Fibroblast of upper back skin (primary cell): ENCODE data around the gene EEF1E1.

Source experiments
- DNase-seq: peaks from one replicate; pipeline ENCODE4 v3.0.0-alpha.2; 2013

EEF1E1 gene

DNA sequence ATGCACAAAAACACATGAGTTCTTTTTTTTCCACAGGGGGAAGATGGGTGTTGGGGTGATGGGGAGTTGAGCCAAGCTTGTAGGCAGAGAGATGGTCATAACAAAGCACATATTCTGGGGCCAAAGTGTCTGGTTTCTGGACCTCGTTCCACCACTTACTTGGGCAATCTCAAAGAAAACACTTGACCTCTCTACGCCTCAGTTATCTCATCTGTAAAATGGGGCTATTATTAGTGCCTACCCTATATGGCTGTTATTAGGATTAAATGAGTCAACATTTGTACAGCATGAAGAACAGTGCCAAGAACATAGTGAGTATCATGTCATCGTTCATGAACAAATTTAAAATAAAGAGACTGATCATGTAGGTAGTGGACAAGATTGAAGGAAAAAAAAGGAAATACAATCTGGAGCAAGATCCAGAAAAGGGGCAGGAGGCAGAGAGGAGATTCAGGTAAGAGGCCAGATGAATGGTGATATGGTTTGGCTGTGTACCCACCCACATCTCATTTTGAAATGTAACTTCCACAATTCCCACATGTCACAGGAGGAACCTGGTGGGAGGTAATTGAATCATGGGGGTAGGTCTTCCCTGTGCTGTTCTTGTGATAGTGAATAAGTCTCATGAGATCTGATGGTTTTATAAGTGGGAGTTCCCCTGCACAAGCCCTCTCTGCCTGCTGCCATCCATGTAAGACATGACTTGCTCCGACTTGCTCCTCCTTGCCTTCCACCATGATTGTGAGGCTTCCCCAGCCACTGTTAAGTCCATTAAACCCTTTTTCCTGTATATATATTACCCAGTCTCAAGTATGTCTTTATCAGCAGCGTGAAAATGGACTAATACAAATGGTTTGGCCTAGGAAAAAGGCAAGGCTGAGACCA lies 14.2 kb downstream of the EEF1E1 start:
- DNase-seq: no peak

DNA sequence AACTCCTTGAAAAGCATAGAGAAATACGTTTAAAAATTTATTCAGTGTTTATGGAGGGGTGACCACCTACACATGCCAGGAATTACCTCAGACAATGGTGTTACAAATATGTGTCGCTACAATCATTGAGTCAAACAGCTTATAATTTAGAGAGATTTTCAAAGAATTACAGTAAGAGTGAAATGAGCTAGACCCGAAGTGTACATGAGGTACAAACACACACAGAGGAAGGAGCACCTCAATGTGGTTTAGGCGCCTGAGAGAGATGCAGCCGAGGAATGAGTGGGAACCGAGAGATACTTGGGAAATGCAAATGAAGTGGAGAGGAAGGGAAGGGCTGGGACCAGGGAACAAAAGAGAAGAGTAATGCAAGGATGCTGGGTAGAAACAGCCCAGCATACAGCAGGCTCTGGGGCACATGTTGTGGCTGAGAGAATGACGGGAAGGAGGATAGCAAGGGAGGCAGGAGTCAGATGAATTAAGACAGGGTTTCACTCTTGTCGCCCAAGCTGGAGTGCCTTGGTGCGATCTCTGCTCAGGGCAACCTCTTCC lies 15.5 kb downstream of the EEF1E1 start:
- no peak for DNase-seq

DNA sequence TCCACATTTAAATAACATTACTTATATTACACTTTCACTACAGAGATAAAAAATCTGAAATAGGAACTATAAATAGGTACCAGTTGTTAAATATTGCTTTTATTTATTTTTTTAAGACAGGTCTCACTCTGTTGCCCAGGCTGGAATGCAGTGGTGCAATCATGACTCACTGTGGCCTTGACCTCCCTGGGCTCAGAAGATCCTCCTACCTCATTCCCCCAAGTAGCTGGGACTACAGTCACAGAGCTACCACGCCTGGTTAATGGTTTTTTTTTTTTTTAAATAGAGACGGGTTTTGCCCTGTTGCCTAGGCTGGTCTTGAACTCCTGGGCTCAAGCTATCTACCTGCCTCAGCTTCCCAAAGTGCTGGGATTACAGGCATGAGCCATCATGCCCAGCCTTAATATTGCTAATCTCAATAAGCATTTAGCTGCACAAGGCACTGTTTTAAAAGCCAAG lies 17.3 kb downstream of the EEF1E1 start:
- peak; percentile 93 for DNase-seq

DNA sequence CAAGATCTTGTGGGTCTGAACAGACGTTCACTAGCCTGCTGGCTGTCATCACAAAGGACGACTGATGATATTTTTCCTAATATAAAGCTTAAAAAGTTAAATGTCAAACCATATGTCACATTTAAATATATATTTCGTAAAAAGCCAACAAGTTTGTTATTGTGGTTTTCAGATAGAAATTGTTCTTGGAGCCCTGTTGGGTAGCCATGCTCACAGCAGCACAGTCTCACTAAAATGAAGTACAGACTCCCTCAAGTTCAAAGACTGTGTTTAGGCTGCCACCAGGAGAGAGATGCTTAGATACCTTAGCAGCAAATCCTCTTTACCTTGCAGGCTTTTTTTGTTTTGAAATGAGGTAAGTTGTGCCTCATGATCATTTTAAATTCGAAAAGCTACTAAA lies 17.8 kb downstream of the EEF1E1 start:
- peak; percentile 71 for DNase-seq

DNA sequence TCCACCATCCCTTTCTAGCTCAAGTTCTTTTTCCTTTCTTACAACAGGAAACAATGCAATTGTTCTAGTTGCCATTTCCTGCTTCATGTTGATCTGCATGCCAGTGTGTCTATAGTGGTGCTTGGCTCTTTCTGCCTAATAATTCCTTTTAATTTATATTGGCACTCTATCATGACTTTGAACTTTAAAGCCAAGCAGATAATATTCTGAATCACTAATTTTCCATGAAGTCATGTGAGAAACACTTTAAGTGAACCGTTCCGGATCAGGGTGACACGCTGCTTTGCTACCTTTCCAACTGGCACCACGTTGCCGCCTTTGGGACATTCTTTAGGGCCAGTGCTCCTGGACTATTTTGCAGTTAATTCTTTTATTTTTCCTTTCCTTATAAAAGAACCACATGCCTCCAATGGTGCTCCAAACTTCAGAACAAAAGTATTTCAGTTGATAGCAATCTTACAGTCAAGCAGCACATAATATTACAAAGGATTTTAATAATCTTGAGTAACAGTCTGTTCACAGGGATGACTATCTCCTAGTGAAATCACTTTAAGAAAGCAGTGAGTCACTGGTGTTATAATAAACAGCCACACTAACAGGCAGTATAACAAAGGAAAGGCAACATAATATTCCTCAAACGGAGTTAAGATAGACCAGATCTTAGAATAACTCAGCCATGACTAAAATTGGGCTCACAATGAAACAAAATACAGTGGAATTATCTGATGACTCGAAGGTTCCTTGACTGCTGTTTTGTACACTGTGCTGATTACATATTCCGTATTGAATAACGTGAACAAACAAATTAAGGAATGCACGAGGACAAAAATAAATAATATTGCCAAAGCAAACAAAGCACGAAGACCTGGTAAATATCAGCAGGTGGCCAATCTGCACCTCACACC lies 19.1 kb downstream of the EEF1E1 start:
- DNase-seq: peak; percentile 74

DNA sequence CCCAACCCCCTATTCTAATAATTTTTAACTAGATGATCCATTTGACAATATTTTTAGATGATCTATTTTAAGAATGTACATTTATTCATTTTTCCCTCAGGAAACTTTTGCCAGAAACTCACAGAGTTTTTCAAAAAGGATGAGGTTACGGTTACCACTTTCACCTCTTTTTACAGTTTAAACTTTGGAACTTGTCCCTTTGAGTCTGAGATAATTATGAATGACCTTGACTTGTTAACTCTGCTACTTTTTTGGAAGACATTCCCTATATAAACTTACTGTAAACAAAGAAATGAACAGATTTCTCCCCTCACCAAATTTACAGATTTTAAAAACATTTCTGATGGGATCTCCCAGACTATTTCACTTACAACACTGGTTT lies 19.8 kb downstream of the EEF1E1 start:
- DNase-seq: no peak

DNA sequence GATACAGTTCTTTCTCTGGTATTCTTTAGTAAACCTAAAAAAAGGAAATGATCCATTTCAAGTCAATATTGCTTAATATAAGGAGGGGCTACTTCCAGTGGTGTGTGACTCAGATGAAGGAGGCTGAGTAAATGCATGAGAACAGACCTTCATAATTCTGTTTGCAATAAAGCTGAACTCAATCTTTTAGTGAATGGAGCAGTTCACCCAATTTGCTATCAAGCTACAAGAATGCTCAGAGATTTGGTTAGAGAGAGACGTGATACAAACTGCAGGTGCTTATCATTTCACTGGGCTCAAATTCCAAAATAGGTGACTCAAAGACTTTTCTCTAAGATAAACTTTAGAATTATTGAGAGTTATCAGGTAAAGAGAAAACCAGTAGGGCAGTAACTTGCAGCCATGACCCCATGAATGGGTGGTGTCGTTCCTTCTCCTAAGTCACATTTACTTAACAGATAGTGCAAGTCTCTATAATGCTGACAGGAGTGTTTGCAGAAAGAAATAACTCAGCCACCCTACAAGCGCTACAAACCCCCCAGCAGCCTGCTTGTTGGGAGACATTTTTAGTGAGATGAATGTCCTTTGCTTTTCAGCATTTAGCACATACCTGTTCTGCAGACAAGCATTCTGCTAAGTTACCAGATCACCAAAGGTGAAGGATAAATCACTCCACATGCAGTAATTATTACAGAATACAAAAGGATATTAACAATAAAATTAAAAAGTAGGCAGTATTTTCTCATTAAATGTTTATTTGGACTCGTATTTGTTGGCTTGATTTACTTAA lies 21.8 kb downstream of the EEF1E1 start:
- peak; percentile 69 for DNase-seq

DNA sequence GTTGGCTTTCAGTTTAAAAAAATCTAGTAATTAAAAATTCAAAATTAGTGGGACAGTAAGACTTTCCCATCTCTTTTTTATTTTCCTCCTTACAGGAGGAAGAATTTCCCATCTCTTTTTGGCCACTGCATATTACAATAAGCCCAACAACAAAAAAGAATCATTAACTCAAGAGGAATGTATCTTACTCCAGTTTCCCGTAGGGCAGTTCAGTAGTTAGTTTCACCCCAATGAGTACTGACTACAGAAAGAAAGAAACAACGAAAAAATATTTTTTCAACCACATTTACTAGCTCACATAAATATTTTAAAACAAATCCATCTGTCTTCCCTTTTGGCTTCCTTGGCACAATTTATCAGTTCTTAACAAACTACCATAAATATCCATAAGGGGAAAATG lies 23.2 kb downstream of the EEF1E1 start:
- no peak for DNase-seq

DNA sequence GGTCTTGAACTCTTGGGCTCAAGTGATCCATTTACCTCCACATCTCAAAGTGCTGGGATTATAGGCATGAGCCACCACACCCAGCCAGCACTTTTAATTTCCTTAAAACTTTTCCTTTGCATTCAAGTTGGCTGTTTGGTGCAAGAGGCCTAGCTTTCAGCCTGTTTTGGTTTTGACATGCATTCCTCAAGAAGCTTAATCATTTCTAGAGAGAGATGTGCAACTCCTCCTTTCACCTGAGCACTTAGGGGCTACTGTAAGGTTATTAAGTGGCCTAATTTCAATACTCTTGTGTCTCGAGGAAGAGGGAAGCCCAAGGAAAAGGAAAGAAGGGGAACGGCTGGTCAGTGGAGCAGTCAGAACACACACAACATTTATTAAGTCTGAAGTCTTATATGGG lies 24.4 kb downstream of the EEF1E1 start:
- DNase-seq: no peak

DNA sequence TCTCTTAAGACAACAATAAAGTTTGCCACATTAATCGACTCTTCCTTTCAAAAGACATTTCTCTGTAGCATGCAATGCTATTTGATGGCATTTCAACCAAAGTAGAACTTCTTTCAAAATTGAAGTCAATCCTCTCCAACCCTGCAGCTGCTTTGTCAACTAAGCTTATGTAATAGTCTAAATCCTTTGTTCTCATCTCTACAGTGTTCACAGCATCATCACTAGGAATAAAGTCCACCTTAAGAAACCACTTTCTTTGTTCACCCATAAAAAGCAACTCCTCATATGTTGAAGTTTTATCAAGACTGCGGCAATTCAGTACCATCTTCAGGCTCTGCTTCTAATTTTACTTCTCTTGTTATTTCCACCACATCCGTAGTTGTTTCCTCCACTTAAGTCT lies 26.6 kb downstream of the EEF1E1 start:
- no peak for DNase-seq

DNA sequence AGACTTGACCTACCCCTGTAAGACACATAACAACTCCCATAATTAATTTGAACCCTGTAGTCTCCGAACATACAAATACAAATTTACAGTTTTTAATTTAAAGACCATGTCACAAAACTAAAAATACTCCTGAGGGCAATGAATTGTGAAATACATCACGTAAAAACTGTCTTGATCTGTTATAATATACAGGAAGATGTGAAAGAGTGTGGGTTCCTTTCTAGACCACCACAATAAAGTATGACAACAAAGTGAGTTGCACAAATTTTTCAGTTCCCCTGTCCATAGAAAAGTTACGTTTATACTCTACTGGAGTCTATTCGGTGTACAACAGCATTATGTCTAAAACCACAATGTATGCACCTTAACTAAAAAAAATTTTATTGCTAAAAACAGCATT lies 27.2 kb downstream of the EEF1E1 start:
- no peak for DNase-seq

DNA sequence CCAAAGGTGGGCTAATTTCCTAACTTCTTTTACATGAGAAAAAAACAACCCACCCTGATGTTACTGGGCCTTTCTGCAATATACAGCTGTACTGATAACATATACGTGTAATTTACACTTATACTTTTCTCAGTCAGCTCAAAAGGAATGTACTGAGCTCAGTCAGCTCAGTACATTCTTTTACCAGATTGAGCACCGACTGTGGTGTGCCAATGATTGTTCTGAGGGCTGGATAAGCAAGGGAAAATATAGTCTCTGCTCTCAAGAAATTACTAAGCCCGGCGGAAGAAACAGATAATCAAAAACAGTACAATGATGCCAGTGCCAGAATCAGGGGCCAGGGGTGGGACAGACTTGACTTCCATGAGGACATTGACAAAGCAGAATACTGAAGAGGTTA lies 28.1 kb downstream of the EEF1E1 start:
- peak; percentile 9 for DNase-seq

DNA sequence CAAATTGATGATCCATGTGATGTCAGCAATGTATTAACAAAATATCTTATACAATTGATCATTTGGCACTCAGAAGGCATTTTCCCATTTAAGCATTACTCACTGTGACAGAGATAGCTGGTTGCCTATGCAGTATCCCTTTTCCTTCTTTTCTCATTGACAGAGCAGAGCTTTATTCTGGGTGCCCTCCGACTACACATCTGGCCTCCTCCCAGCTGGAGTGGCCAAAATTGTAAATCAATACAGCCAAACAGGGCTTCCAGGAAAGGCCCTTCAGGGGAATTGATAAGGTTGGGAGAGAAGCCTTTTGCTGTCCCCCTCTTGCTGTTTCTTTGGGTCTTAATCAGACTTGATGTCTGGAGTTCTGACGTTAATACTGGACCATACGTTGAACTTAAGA lies 28.6 kb downstream of the EEF1E1 start:
- no peak for DNase-seq

DNA sequence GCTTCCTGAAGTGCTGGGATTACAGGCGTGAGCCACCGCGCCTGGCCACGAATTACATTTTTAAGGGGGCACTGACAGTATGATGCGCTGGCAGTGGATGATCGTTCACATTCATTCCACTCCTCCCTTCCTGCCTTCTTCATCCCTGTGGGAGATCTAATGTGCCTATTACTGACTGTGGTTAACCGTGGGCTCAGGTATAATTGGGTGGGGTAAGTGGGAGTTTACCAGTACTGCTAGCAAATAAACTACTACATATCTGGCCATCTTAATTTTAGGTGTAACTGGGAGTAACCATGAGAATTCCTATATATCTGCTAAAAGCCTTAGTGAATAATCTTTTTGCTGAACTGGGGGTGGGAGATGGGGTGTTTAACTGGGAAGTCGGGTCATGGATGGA lies 31.6 kb downstream of the EEF1E1 start:
- no peak for DNase-seq

DNA sequence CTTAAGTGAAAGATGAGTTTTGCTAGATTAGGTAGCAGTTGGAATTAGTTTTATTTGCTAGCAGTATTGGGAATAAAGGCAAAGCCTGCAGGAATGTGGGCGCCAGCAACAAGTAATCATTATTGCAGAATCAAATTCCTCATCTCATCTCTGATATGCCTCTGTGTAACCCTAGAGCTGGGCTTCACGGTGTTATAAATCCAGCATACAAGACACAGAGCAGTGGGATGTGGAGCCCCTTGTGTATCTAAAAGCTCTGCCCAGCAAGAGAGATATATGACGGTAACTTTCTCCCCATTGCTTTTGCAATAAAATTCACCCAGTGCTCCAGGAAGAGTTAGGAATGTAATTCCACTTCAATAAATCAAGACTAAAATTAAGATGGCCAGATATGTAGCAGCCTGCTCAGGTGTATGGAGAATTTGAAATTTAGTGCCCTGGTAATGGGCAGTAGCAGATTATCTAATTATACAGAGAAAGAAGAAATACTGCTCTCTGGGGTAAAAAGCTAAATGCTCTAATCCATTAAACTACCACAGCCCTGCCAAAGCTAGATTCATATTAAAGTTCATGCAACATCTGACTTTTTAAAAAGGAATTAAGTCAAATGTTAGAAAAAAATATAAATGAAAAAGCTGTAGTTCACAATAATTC lies 32.6 kb downstream of the EEF1E1 start:
- DNase-seq: no peak

DNA sequence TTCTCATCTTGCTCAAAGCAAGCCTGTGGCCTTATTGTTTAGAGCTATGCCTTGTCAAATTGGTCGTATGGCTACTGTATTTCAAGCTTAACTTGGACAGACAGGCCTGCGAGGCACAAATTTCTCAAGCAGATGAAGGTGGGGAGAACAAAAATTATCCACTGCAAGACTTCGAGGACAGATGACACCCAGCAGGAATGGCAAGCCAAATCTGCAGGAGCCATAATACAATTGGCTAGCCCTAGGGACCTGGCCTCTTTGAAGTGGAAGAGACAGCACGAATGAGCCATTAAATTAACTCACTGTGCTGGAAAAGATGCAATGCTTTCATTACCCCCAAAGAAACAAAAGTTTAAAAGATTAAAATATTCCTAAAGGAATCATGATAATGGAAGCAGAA lies 33.2 kb downstream of the EEF1E1 start:
- no peak for DNase-seq

DNA sequence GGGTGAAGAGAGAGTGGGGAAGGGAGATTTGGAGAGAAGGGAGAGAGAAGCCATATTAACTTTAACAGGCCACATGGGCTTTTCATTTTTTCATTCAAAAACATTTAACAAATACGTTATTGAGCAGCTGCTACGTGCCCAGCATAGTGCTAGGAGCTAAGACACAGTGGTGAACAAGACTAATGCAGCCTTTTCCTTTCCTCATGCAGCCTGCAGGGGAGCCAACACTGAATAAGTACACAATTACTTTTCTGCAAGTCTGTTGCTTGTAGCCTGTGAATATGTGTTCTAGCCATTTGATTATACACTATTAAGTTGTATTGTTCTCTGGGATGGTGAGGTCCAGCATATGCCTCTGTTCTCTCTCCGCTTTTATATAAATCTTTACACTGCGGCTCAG lies 36.2 kb downstream of the EEF1E1 start:
- no peak for DNase-seq

DNA sequence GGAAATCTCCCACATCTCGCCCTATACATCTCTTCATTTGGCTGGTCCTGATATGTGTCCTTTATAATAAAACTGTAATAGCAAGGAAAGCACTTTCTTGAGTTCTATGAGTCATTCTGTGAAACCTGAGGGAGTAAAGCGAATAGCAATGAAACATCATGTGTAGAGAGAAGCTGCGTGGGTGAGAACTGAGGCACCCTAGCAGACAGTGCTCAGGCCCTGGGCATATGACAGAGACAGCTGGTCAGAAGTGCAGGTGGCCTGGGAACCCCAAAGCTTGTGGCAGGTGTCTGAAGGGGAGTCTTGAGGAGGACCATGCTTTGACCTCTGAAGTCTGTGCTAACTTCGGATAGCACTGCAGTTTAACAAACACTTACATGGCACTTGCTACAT lies 36.8 kb downstream of the EEF1E1 start:
- DNase-seq: no peak

DNA sequence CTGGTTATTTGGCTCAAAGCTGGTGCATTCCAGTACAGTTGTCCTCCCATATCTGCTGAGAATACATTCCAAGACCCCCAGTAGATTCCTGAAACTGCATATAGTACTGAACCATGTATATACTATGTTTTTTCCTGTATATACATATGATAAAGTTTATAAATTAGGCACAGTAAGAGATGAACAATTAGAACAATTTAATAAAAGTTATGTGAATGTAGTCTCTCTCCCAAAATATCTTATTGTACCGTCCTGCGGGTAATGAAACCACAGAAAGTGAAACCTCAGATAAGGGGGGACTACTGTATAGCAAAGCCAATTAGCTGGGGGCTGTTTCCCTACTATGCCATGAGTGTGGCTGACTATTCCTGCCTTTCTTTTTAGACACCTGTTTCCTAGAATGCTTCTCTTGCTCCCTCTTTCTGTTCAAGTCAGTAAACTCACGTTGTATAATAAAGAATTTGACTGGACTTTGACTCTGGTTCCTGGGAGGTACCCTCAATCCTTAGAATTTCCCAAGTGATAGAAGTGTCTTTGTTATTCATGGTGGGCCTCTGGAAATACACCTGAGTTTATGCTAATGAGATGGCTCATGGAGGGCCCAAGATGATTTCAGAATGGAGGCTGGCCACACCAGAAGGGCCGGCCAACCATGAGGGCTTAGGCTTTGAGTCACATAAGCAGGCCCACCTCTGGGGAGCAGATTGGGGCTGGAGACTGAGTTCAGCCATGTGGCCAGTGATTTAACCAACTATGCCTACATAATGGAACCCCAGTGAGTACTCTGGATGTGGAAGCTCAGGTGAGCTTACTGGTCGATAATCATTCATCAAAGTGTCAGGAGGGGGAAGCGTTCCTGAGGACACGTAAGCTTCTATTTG lies 37.5 kb downstream of the EEF1E1 start:
- DNase-seq: no peak

DNA sequence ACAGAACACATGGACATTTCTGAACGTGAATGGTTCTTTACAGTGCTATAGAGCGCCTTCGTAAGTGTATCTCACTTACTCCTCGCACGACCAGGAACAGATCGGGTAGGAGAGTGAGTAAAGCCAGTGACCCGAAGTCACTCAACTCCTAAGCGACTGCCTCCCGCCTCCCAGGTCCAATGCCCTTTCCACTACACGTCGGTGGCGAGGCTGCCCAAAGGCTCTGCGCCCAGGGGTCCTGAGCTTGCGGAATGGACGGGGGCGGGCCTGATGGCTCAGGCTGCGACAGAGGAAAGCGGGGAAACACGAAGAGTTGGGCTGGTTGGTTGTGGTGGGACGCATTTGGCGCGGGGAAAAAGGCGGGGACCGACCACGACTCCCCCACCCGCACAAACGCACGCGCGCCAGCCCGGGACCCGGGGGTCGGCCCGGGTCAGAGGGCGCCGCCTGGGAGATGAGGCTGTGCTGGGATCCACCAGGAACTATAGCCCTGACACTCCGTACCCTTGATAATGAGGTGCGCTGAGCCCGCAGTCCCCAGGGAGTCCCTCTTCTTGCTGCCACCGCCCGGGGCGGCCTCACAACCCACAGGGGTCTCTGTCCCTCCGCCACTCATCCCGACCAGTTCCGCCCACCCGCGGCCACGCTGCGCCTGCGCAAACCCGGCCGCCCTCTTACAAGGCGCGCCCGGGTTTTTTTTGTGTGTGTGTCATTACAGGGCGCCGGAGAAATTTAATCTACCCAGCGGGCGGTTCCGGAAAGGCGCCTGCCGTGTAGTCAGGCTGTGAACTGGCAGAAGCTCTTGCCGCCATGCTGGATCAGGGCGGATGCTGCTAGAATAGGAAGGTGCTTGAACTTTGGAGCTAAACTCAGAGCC lies 38.3 kb downstream of the EEF1E1 start, which contains the start of gene BLOC1S5:
BLOC1S5 (minus strand) TSS at position 629 of the 877 bp plus-strand sequence; CDS start at position 616, 13 bp downstream.
- DNase-seq: peak; percentile 98
